RWPE1 (cell line): ENCODE data around the gene DHRS11.

Source experiments
- CTCF ChIA-PET: fragments of 350-600 bp; sonication (Branson Sonifier 250); formaldehyde crosslinking; extraction: SDS; loops from one replicate; lab custom pipeline; 2021; lab: Yijun Ruan, JAX
- POLR2A ChIA-PET: fragments of 400-600 bp; formaldehyde crosslinking; extraction: SDS; loops from one replicate; lab custom pipeline; 2020; ENCODE audit warnings: antibody characterized with exemption; ENCODE audit not compliant: low non-redundant PET; lab: Yijun Ruan, JAX
- DNase-seq: peaks from one replicate; pipeline ENCODE4 v3.0.0; 2012; ENCODE audit warnings: low spot score
- H3K27ac ChIP-seq: fragments of 450-650 bp; 2 replicates; pipeline ENCODE4 v1.5.1; 2017
- CTCF ChIP-seq: fragments of 450-650 bp; conservative IDR thresholded peaks from 2 replicates; pipeline ENCODE4 v1.5.1; 2017; ENCODE audit warnings: low read depth, mild to moderate bottlenecking

The DHRS11 gene

GRCh38 chr17:36640836-36641235, 49.2 kb downstream of the DHRS11 start:
- no peak for DNase-seq
- TF ChIP-seq CTCF: no peak
- ChIA-PET CTCF (no interaction called here), POLR2A (no interaction called here)
- no peak overlapping the region for H3K27ac ChIP-seq

GRCh38 chr17:36641331-36641876, 49.7 kb downstream of the DHRS11 start:
- DNase-seq: no peak
- ChIA-PET POLR2A (no interaction called here), CTCF (no interaction called here)
- H3K27ac ChIP-seq: no peak overlapping the region
- no peak for TF ChIP-seq CTCF

GRCh38 chr17:36641877-36642845, 50.5 kb downstream of the DHRS11 start:
- H3K27ac ChIP-seq: no peak overlapping the region
- TF ChIP-seq CTCF: no peak
- ChIA-PET POLR2A (no interaction called here), CTCF (interaction anchor here (0.6 kb wide), 1 partner anchor 197 kb away, joined by 4 read pairs; no protein-coding TSS in a partner anchor)
- DNase-seq: no peak

GRCh38 chr17:36643086-36643685, 51.5 kb downstream of the DHRS11 start:
- H3K27ac ChIP-seq: no peak overlapping the region
- ChIA-PET CTCF (no interaction called here), POLR2A (no interaction called here)
- DNase-seq: no peak
- no peak for TF ChIP-seq CTCF

GRCh38 chr17:36645422-36645821, 53.7 kb downstream of the DHRS11 start:
- POLR2A ChIA-PET: no interaction called here
- CTCF ChIA-PET: interaction anchor here (0.6 kb wide), 1 partner anchor 144 kb away, joined by 3 read pairs; no protein-coding TSS in a partner anchor
- H3K27ac ChIP-seq: no peak overlapping the region
- no peak for DNase-seq
- TF ChIP-seq CTCF: no peak

GRCh38 chr17:36647636-36648035, 56.0 kb downstream of the DHRS11 start:
- H3K27ac ChIP-seq: no peak overlapping the region
- no peak for TF ChIP-seq CTCF
- DNase-seq: no peak
- ChIA-PET POLR2A (interaction anchor here (0.6 kb wide), 1 partner anchor 1097 kb away, joined by 3 read pairs; no protein-coding TSS in a partner anchor), CTCF (interaction anchor here (0.5 to 0.9 kb wide), 3 partner anchors 14 to 125 kb away, joined by 3 to 5 read pairs (median 4); no protein-coding TSS in a partner anchor)
